ENCODE measurements around the gene PRSS27. TPM values are rescaled to one million over a fixed set of nuclear protein-coding genes. Genes with fewer than 3 reads are reported as not detected.

Gene PRSS27
- polyA plus RNA-seq, 1 of the 3 experiments (the other 2 are of a cell fraction), result 7.7 TPM

DNA sequence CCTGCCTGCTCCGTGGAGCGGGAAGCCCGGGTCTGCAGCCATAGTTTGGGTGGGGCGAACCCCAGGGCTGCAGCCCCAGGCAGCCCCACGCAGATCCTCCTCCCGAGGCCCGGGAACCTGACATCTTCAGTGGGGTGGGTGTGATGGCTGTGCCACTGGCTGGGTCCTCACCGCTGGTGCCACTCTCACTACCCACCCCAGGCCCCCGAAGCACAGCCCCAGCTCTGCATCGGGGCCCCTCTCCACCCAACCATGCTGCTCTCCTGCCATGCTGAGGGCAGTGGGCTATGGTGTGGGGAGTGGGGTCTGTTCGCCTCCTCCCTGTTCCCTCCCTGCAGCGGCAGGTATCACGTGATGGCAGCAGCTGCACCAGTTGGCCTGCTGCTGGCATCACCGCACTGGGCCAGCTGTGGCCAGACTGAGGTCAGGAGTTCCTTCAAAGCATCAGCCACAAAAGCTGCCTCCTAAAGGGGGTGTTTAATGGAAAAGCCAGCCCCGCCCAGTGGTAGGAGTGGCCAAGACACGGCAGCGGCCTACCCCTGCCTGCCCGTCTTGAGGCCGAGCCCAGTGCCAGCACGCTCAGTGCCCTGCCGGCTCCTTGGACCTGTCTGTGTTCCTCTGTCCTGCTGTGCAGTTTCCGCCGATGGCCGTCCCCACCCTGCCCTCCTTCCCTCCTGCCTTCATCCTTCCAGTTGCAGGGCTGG lies 26.9 kb downstream of the PRSS27 start (continued):
- TF ChIP-seq CTCF (IDR thresholded peaks at IDR 0.05) (no peak), NRF1 (IDR thresholded peaks at IDR 0.05; ENCODE audit: low read depth, low read length) (no peak)
- TF ChIP-seq, protein P1, sequence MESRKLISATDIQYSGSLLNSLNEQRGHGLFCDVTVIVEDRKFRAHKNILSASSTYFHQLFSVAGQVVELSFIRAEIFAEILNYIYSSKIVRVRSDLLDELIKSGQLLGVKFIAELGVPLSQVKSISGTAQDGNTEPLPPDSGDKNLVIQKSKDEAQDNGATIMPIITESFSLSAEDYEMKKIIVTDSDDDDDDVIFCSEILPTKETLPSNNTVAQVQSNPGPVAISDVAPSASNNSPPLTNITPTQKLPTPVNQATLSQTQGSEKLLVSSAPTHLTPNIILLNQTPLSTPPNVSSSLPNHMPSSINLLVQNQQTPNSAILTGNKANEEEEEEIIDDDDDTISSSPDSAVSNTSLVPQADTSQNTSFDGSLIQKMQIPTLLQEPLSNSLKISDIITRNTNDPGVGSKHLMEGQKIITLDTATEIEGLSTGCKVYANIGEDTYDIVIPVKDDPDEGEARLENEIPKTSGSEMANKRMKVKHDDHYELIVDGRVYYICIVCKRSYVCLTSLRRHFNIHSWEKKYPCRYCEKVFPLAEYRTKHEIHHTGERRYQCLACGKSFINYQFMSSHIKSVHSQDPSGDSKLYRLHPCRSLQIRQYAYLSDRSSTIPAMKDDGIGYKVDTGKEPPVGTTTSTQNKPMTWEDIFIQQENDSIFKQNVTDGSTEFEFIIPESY (IDR thresholded peaks at IDR 0.05; ENCODE audit: borderline replicate concordance, low read depth), result no peak

- H3K27me3 ChIP-seq (ENCODE audit: insufficient read depth), result no peaks in the 10 kb centered on the region
- H3K36me3 ChIP-seq (replicated peaks in 1 of 2; ENCODE audit: control insufficient read depth in 1 of 2, insufficient read depth in 2 of 2, low read length in 1 of 2), result peaks cover 0 to 18% of the 10 kb centered on the region in 2 experiments
- H3K9me2 ChIP-seq, result no peaks in the 10 kb centered on the region
- TF ChIP-seq NRF1 (IDR thresholded peaks at IDR 0.05; ENCODE audit: low read depth, low read length) (no peak), JUND (IDR thresholded peaks at IDR 0.05) (no peak), YY1 (IDR thresholded peaks at IDR 0.05; ENCODE audit: low read depth) (no peak), MEF2A (IDR thresholded peaks at IDR 0.05; ENCODE audit: borderline replicate concordance, low read depth) (no peak), USF2 (IDR thresholded peaks at IDR 0.05; ENCODE audit: borderline replicate concordance, low read depth, low read length) (no peak), NFIC (IDR thresholded peaks at IDR 0.05; ENCODE audit: borderline replicate concordance) (no peak), RXRA (IDR thresholded peaks at IDR 0.05; ENCODE audit: borderline replicate concordance, low read depth) (no peak), ELF1 (IDR thresholded peaks at IDR 0.05) (no peak), IRF3 (IDR thresholded peaks at IDR 0.05; ENCODE audit: low read depth, low read length) (no peak)
- TF ChIP-seq, protein P2, sequence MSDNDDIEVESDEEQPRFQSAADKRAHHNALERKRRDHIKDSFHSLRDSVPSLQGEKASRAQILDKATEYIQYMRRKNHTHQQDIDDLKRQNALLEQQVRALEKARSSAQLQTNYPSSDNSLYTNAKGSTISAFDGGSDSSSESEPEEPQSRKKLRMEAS (IDR thresholded peaks at IDR 0.05; ENCODE audit: low read depth), result no peak
- TF ChIP-seq, protein P1 (IDR thresholded peaks at IDR 0.05; ENCODE audit: borderline replicate concordance, low read depth), result no peak
- ChIA-PET CTCF (no interaction called here), POLR2A (interaction anchor here (1.4 kb wide), 1 partner anchor 10 kb away, joined by 4 read pairs; the partner anchor contains the start of gene KCTD5)
- H3K4me2 ChIP-seq, result no peak overlapping the region
- no peaks in the 10 kb centered on the region for H3K4me1 ChIP-seq (ENCODE audit: control insufficient read depth in 1 of 2, insufficient read depth in 2 of 2, low read depth in 1 of 2, low read length in 1 of 2)
- no peak overlapping the region for H3K27ac ChIP-seq (ENCODE audit: low read depth in 2 of 2, low read length in 1 of 2)
- no peak for DNase-seq
- no peak overlapping the region for H2AFZ ChIP-seq (ENCODE audit: low read depth)
- H3K79me2 ChIP-seq (ENCODE audit: insufficient read depth), result peaks cover 47% of the 10 kb centered on the region
- no peaks in the 10 kb centered on the region for H3K9me3 ChIP-seq
- H3F3A ChIP-seq (replicated peaks; ENCODE audit: insufficient read depth), result no peaks in the 10 kb centered on the region
- 83% methylated on average over 12 of the region's 14 CpGs for WGBS (ENCODE audit: low lambda C conversion rate)
- H4K20me1 ChIP-seq (ENCODE audit: insufficient read depth), result peaks cover 39% of the 10 kb centered on the region
- no peak overlapping the region for H3K4me3 ChIP-seq (ENCODE audit: low read depth in 2 of 2, low read length in 1 of 2)
- H3K9ac ChIP-seq, result no peak overlapping the region
These were observed 27.6 kb downstream of the PRSS27 start for GRCh38 chr16:2692251-2692947.
